SHP77 treated with DMSO at 0.1 percent for 48 hours (cell line): ENCODE measurements around the gene NGRN.

ENCODE experiments used
- DNase-seq: peaks from one replicate; lab custom pipeline; 2025; lab: John Stamatoyannopoulos, UW

Gene NGRN, protein sequence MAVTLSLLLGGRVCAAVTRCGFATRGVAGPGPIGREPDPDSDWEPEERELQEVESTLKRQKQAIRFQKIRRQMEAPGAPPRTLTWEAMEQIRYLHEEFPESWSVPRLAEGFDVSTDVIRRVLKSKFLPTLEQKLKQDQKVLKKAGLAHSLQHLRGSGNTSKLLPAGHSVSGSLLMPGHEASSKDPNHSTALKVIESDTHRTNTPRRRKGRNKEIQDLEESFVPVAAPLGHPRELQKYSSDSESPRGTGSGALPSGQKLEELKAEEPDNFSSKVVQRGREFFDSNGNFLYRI

DNA sequence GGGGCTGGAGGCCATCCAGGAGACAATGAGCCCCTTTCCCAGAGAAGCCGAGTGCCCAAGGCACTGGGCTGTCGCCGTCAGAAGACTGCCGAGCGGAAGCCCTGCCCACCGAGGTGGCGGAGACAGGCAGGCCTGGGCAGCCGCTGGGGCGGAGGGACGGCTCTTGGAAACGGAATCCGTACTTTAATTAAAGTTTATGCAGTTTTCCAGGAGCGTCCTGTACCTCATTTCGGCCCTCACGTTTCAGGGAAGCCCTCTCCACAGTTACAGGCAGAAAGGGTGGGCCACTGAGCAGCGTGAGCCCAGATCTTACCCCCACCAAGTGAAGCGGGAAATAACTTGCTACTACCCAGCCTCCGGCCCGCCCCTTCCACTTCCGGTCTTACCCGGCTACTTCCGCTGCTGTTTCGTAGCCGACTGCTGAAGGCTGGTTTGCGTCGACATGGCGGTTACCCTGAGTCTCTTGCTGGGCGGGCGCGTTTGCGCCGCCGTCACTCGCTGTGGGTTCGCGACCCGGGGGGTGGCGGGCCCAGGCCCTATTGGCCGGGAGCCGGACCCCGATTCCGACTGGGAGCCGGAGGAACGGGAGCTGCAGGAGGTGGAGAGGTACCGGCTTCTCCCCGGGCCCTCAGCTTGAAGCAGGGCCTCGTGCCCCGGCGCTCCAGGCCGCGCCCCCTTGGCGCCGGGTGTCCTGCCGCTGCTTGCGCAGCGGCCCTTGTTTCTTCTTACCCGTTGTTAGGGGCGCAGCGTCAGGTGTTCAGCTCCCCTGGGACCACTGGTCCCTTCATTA, at the start of gene NGRN:
Gene NGRN (plus strand): TSS at position 402 of the 790 bp plus-strand sequence. CDS start 41 bp downstream, at position 443.
- DNase-seq = peak; percentile 87

DNA sequence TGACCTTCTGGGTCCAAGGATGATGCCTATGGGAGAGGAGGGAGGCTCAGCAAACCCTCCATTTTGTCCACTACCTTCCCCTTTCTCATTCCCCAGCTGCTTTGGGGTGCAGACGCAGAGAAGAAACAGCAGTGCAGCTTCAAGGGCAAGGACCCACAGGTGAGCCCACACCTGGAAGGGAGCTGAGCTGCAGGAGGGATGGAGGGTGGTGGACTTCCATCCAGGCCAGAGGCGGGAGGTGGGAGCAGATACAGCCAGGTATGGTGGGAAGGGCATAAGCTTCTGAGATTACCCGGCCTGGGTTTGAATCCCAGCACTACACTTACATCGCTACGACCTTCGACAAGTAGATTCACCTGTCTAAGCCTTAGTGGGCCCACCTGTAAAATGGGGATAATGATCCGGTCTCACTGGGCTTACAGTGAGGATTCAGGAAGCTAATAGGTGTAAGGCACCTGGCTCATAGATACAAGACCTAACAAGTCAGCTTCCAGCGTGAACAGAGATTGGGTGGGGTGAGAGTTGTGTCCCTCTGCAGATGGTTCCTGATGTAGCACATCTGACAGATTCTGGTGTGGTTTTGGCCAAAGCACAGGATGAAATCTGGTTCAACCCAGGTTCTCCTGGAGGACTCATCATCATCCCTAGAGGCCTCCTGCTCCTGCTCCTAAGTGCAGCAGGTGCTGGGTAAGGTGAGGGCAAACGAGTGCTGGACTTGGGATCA, 47.6 kb upstream of the NGRN start:
- no peak for DNase-seq

DNA sequence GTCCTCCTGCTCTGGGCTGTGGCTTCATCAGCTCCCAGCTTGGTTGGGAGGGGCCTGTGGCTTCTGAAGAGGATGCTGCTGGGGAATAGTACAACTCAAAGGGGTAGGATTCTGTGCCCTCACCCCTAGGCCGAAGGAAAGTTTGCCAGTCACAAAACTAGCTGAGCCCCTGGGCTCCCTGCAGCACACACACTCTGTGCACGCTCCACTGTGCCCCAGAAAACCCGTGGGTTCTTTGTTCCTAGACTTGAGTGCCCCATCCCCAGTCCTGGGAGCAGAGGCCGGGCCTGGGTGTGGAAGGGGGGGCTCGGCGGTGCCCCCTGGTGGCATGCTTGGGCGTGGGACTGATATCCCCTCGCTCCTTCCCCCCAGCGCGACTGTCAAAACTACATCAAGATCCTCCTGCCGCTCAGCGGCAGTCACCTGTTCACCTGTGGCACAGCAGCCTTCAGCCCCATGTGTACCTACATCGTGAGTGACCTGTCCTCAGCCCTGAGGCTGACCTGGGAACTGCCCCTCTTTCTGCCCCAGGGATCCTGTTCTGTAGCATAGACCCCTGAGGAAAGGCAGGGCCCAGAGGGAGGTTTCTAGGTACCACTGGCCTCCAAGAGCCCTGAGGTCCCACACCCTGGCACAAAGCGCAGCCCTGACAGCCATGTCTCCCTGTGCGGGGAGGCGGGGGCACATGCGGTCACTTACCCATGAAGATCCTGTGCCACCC, 45.9 kb upstream of the NGRN start:
- no peak for DNase-seq

DNA sequence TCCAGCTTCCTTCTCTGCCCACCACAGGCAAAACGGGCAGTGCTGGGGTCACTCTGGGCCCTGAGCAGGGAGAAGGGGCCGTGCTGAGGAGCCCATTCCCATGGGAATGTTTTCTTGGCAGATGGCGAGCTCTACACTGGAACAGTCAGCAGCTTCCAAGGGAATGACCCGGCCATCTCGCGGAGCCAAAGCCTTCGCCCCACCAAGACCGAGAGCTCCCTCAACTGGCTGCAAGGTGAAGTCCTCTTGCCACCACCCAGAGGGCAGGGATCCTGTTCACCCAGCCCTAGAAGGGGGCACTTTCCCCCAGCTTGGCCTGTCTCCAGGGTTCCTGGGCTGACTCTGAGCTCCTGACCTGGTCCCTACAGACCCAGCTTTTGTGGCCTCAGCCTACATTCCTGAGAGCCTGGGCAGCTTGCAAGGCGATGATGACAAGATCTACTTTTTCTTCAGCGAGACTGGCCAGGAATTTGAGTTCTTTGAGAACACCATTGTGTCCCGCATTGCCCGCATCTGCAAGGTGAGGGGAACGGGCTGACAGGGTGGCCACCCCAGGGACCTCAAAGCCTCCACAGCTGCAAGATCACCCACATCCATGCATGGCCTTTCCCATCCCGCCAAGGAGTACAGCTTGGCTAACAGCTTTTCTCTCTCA, 44.1 kb upstream of the NGRN start:
- peak; percentile 72 for DNase-seq

DNA sequence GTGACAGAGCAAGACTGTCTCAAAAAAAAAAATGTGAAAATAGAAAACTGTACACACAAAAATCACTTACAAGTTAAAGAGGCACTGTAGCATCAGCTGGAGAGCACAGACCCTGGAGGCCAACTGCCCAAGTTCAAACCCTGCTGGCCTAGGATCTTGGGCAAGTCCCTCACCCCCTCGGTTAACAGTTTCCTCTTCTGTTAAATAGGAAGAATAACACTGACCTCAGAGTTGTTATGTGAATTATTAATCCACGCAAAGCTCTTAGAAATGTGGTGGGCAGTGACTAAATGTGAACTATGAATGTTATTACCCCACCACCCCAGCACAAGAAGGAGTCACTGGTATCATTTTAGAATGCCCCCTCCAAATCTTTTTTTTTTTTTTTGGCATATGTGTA, 42.9 kb upstream of the NGRN start:
- DNase-seq = no peak

DNA sequence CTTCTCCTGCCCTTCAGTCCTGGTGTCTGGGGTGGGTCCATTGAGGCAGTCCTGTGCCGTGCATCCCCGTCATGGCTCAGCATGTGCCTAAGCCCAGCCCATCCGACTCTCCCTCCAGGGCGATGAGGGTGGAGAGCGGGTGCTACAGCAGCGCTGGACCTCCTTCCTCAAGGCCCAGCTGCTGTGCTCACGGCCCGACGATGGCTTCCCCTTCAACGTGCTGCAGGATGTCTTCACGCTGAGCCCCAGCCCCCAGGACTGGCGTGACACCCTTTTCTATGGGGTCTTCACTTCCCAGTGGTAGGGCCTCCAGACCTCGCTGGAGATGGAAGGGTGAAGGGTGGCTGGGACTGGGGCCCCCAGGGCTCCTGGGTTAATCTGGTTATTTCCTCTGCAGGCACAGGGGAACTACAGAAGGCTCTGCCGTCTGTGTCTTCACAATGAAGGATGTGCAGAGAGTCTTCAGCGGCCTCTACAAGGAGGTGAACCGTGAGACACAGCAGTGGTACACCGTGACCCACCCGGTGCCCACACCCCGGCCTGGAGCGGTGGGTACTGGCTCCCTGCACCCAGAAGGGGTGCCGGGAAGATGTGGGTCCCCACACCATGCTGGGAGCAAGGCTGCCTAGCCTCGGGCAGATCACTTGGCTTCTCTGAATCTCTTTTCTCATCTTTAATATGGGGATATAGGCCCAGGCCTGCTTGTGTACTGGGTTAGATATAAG, 41.9 kb upstream of the NGRN start:
- DNase-seq = no peak

DNA sequence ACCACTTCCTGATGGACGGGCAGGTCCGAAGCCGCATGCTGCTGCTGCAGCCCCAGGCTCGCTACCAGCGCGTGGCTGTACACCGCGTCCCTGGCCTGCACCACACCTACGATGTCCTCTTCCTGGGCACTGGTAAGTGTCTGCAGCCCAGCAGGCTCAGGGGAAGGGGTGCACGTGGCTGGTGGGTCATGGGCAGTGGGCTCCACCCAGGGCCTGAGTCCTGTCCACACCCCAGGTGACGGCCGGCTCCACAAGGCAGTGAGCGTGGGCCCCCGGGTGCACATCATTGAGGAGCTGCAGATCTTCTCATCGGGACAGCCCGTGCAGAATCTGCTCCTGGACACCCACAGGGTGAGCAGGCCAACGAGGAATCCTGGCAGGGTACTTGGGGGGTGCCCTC, 40.4 kb upstream of the NGRN start:
- no peak for DNase-seq

DNA sequence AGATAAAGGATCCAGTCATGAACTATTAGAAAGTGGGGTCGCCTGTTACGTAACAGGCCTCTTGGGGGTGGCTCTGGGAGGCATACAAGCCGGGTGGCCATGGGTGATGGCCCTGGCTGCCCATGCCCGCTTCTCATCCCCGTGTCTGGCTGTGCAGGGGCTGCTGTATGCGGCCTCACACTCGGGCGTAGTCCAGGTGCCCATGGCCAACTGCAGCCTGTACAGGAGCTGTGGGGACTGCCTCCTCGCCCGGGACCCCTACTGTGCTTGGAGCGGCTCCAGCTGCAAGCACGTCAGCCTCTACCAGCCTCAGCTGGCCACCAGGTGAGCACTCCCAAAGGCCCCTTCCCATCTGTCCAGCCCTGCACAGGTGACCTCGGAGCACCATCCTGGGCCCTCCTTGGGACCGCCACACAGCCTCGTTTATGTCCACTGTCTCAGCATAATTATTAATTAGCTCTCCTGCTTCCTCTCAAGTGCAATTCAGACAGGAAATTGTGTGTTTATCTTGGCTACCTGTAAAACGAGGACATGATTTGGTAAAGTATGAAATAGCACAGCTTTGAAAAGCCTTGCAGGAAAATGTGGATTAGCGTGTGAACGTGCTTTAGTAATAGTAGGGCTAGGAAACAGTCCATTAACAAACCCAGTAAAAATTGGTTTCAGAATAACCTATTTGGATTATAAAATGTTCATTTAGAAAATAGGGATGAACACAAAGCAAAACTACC, 39.8 kb upstream of the NGRN start:
- no peak for DNase-seq

DNA sequence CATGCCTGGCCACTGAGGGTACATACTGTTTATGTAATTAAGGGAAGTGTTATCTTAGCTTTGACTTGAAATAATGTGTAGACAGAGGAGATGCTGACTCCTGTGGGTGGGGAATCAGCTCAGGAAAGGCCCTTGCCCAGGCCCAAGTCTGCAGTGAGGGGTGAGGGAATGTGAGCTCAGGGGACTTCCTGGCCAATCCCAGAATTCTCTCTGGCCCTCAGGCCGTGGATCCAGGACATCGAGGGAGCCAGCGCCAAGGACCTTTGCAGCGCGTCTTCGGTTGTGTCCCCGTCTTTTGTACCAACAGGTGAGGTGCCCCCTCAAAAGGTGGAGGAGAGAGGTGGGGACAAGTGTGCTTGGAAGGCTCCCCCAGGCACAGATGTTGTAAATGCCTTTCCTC, 38.1 kb upstream of the NGRN start:
- DNase-seq = no peak

DNA sequence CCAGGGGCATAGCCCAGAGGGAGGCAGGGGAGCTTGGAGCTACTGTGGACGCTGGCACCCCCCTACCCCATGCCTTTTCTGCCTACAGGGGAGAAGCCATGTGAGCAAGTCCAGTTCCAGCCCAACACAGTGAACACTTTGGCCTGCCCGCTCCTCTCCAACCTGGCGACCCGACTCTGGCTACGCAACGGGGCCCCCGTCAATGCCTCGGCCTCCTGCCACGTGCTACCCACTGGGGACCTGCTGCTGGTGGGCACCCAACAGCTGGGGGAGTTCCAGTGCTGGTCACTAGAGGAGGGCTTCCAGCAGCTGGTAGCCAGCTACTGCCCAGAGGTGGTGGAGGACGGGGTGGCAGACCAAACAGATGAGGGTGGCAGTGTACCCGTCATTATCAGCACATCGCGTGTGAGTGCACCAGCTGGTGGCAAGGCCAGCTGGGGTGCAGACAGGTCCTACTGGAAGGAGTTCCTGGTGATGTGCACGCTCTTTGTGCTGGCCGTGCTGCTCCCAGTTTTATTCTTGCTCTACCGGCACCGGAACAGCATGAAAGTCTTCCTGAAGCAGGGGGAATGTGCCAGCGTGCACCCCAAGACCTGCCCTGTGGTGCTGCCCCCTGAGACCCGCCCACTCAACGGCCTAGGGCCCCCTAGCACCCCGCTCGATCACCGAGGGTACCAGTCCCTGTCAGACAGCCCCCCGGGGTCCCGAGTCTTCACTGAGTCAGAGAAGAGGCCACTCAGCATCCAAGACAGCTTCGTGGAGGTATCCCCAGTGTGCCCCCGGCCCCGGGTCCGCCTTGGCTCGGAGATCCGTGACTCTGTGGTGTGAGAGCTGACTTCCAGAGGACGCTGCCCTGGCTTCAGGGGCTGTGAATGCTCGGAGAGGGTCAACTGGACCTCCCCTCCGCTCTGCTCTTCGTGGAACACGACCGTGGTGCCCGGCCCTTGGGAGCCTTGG, 37.4 kb upstream of the NGRN start:
- DNase-seq = no peak

DNA sequence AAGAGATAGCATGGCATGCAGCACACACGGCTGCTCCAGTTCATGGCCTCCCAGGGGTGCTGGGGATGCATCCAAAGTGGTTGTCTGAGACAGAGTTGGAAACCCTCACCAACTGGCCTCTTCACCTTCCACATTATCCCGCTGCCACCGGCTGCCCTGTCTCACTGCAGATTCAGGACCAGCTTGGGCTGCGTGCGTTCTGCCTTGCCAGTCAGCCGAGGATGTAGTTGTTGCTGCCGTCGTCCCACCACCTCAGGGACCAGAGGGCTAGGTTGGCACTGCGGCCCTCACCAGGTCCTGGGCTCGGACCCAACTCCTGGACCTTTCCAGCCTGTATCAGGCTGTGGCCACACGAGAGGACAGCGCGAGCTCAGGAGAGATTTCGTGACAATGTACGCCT, 36.5 kb upstream of the NGRN start:
- no peak for DNase-seq

DNA sequence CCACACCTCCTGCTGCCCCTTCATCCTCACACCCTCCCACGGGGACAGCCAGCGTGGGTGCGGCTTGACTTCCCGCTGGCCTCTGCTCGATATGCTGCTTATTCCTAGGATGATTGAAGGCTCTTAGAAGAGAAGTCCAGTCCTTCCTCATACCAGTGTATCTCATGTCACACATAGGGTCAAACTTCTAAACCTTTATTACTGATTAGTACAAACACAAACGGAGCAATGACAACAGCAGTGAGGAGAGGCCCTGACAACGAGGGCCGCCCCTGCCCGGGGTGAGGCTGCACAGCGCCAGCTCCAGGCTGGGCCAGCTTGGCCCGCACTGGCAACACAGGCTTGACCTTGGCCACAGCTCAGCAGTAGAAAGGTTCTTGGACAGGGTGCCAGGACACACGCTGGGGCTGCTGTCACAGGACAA, 35.4 kb upstream of the NGRN start:
- DNase-seq = no peak

DNA sequence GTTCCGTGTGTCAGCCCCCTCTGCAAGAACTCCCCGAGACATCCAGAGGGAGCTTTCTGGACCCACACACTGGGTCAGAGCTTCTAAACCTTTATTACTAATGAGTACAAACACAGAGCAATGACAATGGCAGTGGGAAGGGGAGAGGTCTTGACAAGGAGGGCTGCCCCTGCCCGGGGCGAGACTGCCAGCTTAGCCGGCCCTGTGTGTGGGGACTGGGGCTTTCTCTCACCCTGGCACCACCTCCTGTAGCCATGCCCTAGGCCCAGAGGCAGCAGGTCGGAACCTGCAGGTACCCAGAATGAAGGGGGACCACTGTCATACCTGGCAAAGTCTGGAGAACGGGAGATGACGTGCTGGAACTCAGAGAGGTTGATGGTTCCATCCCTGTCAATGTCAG, 34.9 kb upstream of the NGRN start:
- no peak for DNase-seq

DNA sequence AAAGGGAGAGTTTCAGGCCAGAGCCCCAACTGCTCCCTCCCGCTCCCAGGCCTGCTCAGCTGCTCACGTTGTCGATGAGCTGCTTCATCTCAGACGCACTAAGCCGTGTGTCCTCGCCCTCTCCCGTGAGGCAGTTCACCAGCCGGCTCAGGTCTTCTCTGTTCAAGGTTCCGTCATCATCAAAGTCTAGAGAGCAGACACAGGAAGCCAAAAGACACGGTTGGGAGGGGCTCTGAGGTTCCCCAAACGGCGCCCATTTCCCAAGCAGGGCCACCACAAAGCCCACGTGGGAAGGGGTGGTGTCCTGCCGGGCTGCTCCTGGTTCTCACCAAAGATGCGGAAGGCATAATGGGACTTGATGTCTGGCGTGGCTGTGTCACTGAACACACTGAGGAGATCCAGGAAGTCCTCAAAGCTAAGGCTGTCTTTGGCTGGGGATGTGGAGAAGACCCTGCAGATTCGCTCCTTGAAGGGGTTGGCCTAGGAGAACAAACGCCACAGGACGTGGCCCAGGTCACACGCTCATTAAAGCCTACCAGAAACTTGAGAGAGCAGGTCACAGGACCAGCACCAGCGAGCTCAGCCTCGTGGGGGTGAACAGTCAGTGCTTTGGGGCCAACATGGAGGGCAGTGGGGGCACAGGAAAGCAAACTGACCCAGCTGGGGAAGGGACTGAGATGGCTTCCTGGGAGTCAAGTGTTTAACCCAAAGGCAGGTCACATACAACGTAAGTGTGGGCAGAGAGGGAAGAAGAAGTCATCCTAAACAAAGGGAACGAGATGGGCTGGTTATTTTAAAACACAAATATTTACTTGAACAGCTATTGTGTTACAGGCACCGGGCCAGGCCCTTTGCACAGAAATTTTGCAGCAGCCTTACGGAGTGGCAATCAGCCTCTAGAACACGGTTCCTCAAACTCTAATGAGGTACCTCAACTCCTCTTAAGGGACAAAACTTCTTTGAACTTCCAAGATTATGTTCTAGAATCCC, 34.1 kb upstream of the NGRN start:
- DNase-seq = no peak

DNA sequence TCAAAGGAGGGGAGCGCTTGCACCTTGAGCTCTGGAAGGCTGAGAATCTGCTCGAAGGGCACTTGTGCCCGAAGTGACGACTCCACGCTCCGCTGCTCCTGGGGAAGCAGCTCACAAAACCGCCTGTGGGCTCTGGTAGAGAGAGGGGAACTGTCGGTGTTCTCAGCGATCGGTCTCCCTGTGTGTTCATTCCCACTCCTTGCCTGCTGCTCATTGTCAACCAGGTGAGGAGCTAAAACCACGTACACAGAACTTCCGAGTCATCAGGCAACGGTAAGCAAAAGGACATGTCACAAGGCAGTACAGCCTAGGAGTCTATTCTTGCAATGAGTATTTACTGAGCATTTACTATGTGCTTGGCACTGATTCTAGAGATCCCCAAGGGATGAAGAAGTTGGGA, 33.3 kb upstream of the NGRN start:
- no peak for DNase-seq

DNA sequence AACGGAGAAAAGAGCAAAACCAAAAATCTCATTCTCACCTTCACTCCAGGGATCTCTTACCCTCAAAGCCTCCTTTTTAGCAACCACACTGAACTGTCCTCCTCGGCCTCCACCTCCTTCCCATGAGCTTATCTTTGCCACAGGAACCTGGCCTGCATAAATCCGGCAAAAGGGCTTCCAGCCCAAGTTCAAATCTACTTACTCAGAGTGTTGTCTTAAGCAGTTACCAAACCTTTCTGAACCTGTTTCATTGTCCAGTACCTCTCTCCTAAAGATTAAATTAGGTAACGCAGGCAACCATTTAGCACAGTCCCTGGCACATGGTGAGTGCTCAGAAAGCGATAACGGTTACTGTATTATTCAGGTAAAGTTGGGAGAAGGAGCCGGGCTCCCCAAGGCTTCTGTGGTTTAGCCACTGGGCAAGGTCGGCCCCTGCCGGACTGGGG, 32.5 kb upstream of the NGRN start:
- no peak for DNase-seq

DNA sequence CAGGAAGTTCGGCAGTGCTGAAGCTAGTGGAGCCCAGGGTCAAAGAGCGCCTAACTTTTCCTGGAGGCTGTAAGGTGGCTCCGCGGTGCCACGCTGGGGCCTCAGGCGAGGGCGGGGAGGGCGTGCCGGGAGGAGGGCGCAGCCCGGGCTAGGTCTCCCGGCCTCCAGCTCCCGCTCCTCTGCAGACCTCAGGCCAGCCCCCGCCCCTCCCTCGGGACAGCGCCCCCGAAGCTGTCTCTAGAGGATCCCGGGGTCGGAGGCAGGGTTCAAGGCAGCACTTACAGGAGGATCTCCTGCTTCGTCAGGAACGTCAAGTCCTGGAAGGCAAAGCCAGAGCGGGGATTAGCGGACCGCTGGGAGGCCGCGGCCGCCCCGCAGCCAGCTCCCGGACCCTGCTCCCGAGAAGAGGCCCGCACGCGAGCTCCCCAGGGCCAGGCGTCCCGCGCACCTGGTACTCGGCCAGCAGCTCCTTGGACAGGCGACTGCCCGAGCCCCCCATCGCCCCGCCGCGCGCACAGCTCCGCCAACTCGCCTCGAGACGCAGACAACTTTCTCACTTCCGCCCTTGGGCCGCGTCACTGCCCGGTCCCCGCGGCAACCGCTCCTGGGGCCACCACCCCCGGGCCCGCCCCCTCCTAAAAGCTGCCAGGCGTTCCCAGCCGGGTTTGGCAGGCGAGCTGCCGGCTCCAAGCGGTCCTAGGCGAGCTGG, 31.9 kb upstream of the NGRN start, which contains the start of gene CIB1:
Gene CIB1 (minus strand): TSS at position 555 of the 709 bp plus-strand sequence. CDS start 56 bp downstream, at position 499.
- peak; percentile 69 for DNase-seq
